ENCODE data around the gene TSEN2.
"Not testable (repeated sequence)": the region's sequence is repeated elsewhere in the genome, so short reads cannot be mapped to it uniquely, and the experiment has no call there.

The TSEN2 gene

DNA sequence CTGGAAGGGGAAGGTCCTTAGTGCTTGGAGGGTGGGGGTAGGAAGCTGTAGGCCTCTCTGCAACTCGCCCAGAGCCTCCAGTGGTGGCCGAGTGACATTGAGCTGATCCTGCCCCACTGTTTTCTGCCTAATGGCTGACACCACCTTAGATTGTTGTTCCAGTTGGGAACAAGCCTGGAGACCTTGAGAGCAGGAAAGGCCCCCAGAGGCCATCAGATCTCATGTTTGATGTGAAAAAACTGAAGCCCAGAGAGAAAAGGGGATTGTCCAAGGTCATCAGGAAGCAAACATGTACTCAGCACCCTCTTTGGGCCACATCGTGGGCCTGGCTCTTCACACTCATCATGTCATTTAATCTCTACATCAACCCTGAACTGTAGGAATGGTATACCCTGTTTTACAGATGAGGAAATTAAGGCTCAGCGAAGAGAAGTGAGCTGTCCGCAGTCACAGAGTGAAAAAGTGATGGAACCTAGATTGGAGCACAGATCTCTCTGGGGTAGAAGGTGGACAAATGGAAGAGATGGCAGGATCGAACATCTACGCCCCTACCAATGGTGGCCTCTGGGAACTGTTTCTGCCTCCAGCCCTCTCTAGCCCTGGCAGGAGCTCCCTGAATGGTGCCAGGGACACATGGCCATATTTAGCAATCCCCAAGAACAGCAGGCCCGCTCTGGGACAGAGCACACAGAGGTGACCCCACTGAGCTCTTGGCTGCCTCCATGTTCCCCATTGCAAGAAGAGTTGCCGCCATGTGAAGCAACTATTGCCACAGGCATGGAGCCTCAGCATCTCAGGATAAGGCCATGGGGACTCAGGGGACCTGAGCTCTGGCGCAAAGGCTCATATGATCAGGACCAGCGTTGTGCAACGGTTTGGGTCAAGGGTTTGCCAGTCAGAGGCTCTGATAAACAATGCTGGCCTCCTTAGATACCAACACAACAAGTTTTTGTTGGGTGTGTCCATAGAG is 31.6 kb upstream of the TSEN2 start:
- DNase-seq: no peak

DNA sequence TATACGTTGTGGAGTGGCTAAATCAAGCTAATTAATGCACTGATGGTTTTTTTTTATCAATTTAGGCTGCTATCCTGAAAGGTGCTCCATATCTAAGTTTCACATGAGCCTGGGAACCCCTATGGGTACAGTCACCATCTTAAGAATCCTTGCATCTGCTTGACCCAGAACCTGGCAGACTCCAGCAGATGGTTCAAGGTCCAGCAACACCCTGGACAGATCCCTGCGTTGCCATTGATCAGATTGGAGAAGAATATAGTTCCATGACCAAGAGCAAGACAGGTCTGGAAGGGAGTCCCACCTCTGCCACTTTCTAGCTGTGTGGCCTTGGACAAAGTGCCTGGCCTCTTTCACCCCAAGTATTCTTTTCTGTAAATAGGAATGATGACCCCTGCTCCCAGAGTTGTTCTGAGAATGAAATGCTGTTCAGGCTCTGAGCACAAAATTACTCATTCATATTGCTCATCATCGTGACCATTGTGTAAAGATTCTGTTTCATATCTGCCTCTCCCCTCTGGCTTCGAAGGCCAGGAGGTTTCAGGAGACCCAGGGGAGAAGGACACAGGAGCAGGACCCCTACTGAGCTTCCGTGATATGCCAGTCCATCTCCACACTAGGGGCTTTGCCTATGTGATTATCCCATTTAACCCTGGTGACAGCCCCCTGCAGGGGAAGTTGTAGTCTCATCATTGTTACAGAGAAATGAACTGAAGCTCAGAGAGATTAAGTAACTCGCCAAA is 30.0 kb upstream of the TSEN2 start:
- DNase-seq: no peak

DNA sequence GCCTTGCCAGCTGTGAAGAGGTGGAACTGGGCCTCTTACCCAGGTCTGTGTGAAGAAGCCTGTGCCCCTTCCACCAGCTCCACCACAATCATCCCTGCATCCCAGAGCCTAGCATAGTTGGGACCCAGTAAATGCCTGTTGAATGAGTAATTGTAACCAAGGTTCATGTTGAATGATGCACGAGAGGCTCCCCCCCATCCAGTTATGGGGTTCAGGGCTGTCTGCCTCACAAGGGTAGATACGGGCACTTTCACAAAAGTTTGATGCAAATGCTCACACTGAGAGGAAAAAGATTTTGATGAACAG is 29.5 kb upstream of the TSEN2 start:
- no peak for DNase-seq

DNA sequence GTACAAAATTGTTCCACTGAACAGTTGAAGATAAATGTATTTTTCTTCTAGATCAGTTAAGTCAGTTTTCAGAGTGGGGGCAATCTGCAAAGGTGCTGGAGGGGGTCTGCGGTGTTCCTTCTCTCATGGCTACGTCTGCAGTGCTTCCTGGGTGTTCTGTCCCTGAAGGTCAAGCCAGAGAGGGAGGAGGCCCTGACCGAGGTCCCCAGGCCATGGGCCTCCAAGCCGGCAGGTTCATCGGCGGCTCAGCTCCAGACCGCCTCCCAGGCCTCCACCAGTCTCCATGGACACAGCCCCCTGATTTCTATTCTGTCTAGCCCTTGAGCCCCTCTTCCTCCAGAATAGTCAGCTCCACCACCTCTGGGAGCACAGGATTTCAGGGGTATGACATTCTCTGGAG is 28.5 kb upstream of the TSEN2 start:
- DNase-seq: no peak

DNA sequence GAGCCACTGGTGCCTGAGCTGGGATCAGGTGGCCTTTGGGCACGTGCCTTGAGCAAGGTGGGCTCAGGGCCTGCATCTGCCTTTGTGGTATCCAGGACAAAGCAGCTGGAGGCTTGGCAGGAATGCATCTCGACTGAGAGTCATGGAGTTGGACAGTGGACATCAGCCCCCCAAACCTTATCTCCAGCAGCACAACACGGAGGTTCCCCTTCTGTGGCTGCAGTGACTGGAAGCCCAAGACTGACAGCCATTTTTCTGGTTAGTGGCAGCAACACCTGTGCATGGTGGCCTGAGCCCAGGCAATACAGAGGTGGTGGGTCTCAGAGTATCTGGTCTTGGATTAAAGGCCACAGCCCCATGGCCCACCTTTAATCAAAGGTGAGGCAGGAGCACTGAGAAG is 27.8 kb upstream of the TSEN2 start:
- no peak for DNase-seq

DNA sequence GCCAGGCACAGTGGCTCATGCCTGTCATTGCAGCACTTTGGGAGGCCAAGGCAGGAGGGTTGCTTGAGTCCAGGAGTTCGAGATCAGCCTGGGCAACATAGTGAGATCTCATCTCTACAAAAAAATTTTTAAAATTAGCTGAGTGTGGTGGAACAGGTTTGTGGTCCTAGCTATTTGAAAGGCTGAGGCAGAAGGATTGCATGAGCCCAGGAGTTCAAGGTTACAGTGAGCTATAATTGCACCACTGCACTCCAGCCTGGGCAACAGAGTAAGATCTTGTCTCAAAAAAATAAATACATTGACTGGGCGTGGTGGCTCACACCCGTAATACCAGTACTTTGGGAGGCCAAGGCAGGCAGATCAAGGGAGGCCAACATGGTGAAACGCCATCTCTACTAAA is 26.9 kb upstream of the TSEN2 start:
- DNase-seq: not testable (repeated sequence)

DNA sequence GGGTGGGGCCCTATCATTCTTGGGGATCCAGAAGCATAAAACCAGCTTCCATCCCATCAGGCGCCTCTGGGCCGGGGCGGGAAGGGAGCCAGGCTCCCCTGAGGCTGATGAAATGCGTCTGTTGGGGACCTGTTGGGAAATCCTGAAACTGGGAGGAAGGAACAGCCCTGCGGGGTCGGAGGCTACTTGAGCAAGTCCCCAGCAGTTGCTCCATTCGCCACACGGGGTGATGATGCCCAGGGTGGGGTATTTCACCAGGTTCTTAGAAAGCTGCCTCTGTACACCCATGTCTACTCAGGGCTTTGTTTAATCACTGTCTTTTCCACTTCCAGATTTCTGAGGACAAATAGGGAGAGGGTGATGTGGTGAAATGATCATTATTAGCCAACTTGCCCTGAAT is 25.4 kb upstream of the TSEN2 start:
- no peak for DNase-seq

DNA sequence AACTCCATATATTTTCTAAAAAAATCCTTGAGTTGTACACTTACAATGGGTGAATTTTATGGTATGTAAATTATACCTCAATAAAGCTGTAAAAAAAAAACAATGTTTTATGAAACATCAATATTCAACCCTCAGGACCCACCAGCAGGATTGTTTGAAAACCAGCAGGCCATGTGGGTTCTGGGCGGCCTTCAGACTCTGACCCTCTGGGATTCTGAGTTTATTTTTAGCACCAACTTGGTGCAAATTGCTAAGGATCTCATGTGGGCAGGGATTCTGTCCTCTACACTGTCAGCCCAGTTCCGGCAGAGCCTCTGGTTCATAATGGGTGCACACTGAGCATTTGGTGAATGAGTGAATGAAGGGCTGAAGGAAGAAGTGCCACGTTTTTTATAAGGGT is 24.2 kb upstream of the TSEN2 start:
- no peak for DNase-seq

DNA sequence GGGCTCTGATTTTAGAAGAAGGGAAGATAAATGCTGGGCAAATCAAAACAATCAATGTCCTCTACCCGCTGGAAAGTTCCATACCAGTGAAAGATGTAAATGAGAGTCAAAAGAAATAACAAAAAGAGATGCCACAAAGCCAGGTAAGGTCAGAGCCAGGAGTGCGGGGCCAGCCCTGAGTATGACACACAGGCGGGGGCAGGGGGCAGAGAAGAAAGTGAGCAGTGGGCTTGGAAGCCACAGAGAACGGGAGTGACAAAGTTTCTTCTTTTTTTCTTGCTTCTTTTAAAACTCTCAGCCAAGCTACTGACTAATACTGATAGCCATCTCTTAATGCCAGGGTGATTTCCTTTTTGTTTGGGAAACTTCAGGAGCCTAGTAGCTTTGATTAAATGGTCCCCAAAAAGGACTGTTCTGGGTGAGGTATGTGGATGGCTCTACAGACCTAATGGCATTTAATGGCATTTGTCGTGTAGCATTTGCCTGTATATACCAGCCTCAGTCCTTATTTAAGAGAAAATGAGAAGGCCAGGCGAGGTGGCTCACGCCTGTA is 23.1 kb upstream of the TSEN2 start:
- no peak for DNase-seq

DNA sequence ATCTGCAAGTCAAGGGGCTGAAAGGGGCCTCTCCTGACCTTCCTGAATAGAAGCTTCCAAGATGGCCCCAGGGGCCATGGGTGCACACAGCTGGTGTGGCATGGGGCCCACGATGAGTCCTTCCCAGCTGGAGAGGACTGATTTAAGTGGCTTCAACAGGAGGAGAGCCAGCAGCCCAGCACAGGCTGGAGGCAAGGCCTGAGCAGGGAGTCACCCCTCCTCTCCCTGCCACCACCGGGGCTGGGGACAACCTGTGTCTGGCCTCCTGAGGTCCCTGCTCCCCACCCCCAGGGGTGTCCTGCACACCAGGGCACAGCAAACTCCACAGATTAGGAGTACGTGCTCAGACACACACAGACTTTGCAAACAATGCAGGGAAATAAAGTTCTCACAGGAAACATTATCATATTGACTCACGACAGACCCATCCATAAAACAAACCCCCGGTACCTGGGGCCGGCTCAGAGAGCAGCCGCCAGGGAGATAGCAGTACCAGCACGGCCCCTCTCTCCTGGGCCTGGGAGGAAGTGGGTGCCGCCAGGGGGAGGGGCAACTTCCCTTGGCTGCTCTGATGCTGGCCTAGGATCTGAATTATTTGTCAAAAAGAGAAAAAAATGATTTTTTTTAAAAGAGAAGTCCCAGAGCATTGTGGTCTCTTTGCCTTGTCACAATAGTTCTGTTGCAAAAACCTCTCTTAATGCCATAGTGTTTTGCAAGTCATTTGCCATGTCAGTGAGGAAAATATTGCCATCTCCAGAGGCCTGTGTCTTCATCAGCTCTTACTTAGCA is 21.9 kb upstream of the TSEN2 start:
- no peak for DNase-seq

DNA sequence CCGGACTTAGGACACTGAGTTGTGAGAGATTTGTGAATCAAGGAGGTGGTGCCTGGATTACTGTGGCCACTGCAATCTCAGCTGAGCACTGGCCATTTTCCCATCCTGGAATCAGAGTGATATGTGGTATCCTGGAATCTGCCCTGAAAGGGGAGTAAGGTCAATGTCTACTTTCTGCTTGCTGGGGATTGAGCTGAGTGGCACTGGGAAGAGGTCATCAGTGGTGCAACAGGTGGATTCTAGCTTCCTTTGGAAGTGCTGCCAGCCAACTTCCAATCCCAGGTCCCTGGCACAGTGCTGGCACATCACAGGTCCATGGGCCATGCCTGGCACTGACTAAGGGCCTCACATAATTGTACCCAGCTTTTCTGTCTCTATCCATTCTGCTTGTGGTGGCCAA is 20.6 kb upstream of the TSEN2 start:
- DNase-seq: no peak

DNA sequence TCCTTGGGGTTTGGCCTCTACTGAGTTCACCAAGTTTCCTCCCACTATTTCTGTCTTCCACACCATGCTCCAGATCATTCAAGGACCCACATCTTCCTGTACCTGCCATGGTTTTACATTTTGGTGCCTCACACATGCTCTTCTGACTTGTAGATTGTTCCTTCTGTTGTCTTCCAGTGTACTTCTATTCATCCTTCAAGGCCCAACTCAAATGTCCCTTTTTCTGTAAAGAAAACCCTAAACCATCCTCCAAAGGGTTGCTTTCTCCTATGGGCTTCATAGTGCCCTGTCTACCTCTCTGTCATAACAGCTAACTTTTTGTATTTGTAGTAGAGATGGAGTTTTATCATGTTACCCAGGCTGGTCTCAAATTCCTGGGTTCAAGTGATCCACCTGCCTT is 20.1 kb upstream of the TSEN2 start:
- DNase-seq: no peak

DNA sequence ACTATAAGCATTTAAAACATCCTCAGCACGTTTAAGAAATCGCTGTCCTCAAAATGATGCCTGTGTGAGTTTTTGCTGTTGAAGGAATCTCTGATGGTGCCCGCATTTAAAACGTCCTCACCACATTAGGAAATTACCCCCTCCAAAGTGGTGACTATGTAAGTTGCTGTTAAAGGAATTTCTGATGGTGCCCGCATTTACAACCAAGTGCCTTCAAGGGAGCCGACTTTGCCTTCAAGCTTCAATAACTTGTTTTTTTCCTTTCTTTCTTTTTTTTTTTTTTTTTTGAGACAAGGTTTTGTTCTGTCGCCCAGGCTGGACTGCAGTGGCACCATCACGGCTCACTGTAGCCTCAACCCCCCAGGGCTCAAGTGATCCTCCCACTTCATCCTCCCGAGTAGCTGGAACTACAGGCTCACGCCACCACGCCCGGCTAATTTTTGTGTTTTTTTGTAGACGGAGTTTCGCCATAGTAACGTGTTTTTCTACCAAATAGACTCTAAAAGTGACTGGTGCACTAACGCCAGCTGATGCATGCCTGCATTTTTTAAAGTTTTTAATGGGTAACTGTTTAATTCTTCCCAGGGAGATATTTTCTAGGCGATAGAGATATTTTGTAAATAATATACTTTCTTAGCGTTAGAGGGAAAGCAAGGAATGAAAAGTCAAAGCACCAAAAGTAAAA is 19.0 kb upstream of the TSEN2 start:
- DNase-seq: no peak

DNA sequence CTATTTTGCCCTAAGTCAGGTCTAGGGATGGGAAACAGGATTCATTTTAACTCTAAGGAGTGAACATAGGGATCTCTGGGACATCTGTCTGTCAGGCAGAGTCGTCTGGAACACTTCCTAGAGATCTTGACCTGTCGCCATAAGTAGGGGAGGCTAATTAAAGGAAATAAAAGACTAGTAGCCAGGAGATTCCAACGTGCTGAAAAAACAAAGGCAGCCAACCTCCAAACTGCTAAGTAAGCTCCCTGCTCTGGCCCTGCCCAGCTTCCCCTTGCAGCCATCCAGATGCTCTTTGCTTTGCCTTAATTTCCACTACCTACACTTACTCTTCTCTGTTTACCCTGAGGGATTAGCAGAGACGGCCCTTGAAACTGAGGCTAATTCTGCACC is 18.4 kb upstream of the TSEN2 start:
- no peak for DNase-seq

DNA sequence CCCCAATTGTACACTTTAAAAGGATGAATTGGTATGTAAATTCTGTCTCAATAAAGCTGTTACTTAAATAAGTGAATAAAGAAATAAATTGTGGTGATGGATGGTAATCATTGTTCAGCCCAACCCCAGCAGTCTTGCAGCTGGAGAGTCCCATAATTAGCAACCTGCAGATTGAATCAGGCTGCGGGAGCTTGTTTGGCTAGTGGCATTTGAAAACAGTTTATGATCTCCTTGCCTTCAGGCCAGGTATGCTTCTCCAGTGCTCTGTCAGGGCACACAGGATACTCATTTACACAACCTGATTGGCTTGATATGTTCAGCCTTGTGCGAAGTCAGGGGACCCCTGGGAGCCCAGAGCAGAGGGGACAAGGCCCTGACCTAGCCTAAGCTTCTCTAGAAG is 16.5 kb upstream of the TSEN2 start:
- DNase-seq: no peak

DNA sequence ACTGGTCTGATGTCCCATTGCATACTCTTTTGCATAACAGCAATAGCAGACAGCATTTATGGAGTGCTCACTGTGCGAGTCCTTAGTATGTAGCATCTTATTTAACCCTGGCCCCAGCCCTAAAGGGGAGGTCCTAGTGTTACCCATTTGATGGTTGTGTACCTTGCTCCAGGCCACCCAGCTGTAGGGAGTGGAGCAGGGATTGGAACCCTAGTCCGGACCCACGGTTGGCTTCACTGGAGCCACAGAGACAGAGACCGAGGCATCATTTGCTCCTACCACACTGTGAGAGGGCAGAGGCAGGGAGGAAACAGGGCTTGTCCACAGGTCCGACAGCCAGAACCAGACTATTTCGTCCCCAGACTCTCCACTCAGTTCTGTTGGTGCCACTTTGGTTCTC is 16.0 kb upstream of the TSEN2 start:
- DNase-seq: no peak

DNA sequence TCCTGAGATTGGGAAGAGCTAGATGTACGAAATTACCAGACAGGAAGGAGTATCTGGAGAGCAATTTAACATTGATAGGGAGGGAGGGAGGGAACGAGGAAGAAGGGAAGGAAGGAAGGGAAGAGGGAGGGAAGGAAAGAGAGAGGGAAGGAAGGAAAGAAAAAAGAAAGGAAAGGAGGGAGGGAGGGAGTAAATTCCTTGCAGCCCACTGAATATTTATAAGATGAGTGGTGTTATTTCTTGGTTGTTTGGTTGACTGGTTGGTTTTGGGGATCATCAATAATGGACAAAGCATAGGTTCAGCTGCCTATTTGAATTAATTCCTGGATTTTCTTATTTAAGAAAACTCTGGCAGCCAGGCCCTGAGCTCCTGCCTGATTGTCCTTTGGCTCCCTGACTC is 15.5 kb upstream of the TSEN2 start:
- DNase-seq: no peak

DNA sequence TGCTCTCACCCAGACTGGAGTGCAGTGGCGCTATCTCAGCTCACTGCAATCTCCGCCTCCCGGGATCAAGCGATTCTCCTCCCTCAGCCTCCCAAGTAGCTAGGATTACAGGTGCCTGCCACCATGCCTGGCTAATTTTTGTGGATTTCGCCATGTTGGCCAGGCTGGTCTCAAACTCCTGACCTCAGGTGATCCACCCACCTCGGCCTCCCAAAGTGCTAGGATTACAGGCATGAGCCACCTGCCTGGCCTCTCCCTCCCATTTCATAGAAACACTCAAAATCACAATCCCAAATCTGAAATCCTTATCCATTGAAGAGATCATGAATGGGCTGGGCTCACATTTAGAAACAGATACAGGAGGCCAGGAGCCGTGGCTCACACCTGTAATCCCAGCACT is 15.1 kb upstream of the TSEN2 start:
- not testable (repeated sequence) for DNase-seq

DNA sequence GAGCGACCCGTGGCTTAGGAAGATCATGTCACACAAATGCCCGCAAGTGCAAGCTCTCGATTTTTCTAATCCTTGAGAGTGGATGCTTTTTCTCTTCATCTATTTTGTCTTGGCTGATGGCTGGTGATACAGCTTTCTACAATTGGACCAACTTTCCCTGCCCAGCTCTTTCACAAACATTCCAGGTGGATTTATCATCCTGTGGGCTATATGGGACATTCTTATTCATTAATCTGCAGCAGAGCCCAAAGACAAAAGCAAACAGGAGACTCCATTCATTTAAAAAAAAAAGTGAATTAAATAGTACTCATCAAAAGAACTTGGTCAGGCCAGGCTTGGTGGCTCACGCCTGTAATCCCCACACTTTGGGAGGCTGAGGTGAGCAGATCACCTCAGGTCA is 14.2 kb upstream of the TSEN2 start:
- no peak for DNase-seq

DNA sequence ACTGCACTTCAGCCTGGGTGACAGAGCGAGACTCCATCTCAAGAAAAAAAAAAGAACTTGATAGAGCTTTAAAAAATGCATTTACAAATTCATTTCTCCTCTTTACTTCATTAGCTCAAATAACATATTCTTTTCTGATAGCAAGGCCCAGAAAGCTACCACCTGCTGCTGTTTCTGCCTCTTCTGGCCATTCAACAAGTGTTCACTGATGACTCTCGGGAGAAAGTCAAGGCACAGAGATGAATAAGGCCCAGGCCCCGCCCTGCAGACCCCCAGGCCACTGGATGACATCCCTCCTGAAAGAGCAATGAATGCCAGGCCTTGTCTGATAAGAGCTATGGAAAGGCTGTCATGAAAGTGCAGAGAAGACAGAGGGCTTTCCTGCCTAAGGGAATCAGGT is 13.6 kb upstream of the TSEN2 start:
- DNase-seq: no peak

DNA sequence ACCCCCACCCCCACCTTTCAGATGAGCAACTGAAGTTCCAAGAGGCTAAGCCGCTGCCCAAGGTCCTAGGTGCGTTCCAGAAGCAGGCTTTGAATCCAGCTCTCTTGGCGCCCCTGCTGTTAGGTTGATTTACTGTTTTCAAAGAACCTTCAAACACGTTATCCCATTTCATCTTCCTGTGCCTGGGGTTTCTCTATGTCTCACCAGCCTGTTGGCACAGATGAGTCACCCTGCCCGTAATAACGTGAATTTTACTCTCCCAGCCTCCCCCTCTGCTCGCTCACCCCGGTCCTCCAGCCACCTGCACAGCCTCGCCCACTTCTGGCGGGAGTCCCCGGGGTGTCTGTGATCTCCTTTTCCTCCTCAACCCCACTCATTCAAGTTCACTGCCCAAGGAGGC is 13.0 kb upstream of the TSEN2 start:
- DNase-seq: no peak

DNA sequence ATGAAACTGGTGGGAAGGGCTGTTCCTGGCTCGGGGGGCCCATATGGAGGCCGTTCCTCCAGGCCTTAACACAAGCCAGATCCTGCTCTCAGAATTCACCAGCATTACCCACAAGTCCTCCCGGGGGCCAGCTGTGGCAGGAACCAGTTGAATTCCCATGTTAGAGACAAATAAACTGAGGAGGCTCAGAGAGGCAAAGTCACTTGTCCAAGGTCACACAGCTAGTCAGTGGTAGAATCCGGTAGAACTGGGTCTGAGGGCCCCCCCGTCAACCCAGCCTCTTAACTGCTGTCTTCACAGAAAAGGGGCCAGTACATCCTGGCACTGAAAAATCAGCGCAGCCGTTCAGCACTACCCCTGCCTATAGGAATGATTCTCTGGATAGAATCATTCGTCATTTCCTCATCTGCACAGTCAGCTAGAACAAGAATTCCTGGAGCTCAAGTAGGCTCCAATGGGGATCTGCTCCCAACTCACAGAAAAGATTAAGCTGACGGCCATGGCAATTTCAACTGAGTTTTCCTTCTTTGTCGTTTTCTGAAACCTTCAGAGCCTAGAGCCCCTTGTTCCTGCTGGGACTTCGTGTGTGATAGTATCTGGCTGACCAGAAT is 12.2 kb upstream of the TSEN2 start:
- DNase-seq: no peak

Data from NCI-H2107 (cell line).